IMR-90 (cell line): ENCODE results near the gene PCDHGC4.

Experiments
- CEBPB ChIP-seq: IDR thresholded peaks from 2 replicates; pipeline ENCODE4 v1.6.1; 2012; ENCODE audit warnings: low read depth, low read length, improper control_type of control experiment
- CHD1 ChIP-seq: IDR thresholded peaks from 2 replicates; pipeline ENCODE4 v1.6.1; 2012; ENCODE audit warnings: low read depth, low read length, improper control_type of control experiment
- MAFK ChIP-seq: IDR thresholded peaks from 2 replicates; pipeline ENCODE4 v1.6.1; 2012; ENCODE audit warnings: low read depth, low read length, improper control_type of control experiment
- MAZ ChIP-seq: IDR thresholded peaks from 2 replicates; pipeline ENCODE4 v1.6.1; 2012; ENCODE audit warnings: low read depth, mild to moderate bottlenecking, low read length, improper control_type of control experiment, moderate library complexity, borderline replicate concordance
- POLR2A ChIP-seq: IDR thresholded peaks from 2 replicates; pipeline ENCODE4 v1.6.1; 2012; ENCODE audit warnings: mild to moderate bottlenecking, low read depth, low read length
- RFX5 ChIP-seq: IDR thresholded peaks from 2 replicates; pipeline ENCODE4 v1.8.0; 2012; ENCODE audit warnings: low read depth, mild to moderate bottlenecking, low read length, moderate library complexity
- TF ChIP-seq, protein P1 (sequence below): conservative IDR thresholded peaks from 2 replicates; pipeline ENCODE4 v1.5.1; 2012; ENCODE audit warnings: mild to moderate bottlenecking, low read depth, low read length, improper control_type of control experiment
- TF ChIP-seq, protein P2 (sequence below): fragments of 150-350 bp; IDR thresholded peaks from 2 replicates; pipeline ENCODE4 v1.6.1; 2017; ENCODE audit warnings: mild to moderate bottlenecking, antibody characterized with exemption, low read length, low read depth

DNA sequence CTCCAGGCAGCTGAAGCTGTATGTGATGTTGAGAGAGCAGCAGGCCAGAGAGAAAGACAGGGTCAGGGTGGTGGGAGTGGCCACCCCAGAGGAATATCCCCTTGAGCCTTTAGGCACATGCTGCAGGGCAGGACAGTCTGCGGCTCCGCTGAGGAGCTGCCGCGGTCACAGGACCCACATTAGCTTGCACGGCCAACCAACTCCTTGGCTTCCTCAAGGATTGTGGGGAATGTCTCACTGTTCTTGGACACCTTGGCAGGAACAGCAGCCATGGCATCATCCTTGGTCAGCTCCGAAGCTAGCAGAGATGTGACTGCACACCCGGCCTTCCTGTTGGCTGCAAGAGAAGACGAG is 31.8 kb downstream of the PCDHGC4 start:
- TF ChIP-seq, protein P1, sequence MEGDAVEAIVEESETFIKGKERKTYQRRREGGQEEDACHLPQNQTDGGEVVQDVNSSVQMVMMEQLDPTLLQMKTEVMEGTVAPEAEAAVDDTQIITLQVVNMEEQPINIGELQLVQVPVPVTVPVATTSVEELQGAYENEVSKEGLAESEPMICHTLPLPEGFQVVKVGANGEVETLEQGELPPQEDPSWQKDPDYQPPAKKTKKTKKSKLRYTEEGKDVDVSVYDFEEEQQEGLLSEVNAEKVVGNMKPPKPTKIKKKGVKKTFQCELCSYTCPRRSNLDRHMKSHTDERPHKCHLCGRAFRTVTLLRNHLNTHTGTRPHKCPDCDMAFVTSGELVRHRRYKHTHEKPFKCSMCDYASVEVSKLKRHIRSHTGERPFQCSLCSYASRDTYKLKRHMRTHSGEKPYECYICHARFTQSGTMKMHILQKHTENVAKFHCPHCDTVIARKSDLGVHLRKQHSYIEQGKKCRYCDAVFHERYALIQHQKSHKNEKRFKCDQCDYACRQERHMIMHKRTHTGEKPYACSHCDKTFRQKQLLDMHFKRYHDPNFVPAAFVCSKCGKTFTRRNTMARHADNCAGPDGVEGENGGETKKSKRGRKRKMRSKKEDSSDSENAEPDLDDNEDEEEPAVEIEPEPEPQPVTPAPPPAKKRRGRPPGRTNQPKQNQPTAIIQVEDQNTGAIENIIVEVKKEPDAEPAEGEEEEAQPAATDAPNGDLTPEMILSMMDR = no peak
- no peak for TF ChIP-seq POLR2A
- TF ChIP-seq CHD1 = no peak
- TF ChIP-seq, protein P2, sequence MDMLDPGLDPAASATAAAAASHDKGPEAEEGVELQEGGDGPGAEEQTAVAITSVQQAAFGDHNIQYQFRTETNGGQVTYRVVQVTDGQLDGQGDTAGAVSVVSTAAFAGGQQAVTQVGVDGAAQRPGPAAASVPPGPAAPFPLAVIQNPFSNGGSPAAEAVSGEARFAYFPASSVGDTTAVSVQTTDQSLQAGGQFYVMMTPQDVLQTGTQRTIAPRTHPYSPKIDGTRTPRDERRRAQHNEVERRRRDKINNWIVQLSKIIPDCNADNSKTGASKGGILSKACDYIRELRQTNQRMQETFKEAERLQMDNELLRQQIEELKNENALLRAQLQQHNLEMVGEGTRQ = no peak
- TF ChIP-seq CEBPB = no peak
- TF ChIP-seq RFX5 = no peak
- TF ChIP-seq MAFK = no peak
- no peak for TF ChIP-seq MAZ
